ENCODE data around the gene TMEM72.

Gene TMEM72

GRCh38 chr10:44955413-44956070 lies 44.4 kb downstream of the TMEM72 start:
- TF ChIP-seq CTCF (IDR thresholded peaks at IDR 0.05; ENCODE audit: control extremely low read depth, extremely low read depth, low read depth, missing control alignments): no peak
- ChIA-PET POLR2A (no interaction called here), CTCF (interaction anchor here (14.7 to 15.9 kb wide), 2 partner anchors 9 to 22 kb away, joined by 151 to 211 read pairs; partner anchors contain the start of gene RASSF4)
- DNase-seq (ENCODE audit: extremely low spot score): no peak

GRCh38 chr10:44956226-44956625 lies 45.1 kb downstream of the TMEM72 start:
- POLR2A ChIA-PET: no interaction called here
- CTCF ChIA-PET: interaction anchor here (14.0 to 15.9 kb wide), 3 partner anchors 8 to 23 kb away, joined by 117 to 211 read pairs (median 151); partner anchors contain the start of gene RASSF4
- TF ChIP-seq CTCF (IDR thresholded peaks at IDR 0.05; ENCODE audit: control extremely low read depth, extremely low read depth, low read depth, missing control alignments): no peak
- no peak for DNase-seq (ENCODE audit: extremely low spot score)

GRCh38 chr10:44956717-44957706 lies 45.9 kb downstream of the TMEM72 start:
- no peak for TF ChIP-seq CTCF (IDR thresholded peaks at IDR 0.05; ENCODE audit: control extremely low read depth, extremely low read depth, low read depth, missing control alignments)
- DNase-seq (ENCODE audit: extremely low spot score): no peak
- CTCF ChIA-PET: interaction anchor here (1.2 to 14.7 kb wide), 3 partner anchors 7 to 28 kb away, joined by 3 to 151 read pairs (median 117); partner anchors contain the start of gene RASSF4
- POLR2A ChIA-PET: no interaction called here

GRCh38 chr10:44958196-44958897 lies 47.2 kb downstream of the TMEM72 start:
- ChIA-PET CTCF (interaction anchor here (1.2 to 14.7 kb wide), 5 partner anchors 6 to 30 kb away, joined by 3 to 151 read pairs (median 117); partner anchors contain the start of genes DEPP1 and RASSF4), POLR2A (no interaction called here)
- DNase-seq (ENCODE audit: extremely low spot score): no peak
- TF ChIP-seq CTCF (IDR thresholded peaks at IDR 0.05; ENCODE audit: control extremely low read depth, extremely low read depth, low read depth, missing control alignments): no peak

- ChIA-PET CTCF (interaction anchor here (9.8 to 14.7 kb wide), 4 partner anchors 5 to 25 kb away, joined by 114 to 151 read pairs (median 134); partner anchors contain the start of genes DEPP1 and RASSF4), POLR2A (no interaction called here)
- no peak for DNase-seq (ENCODE audit: extremely low spot score)
- TF ChIP-seq CTCF (IDR thresholded peaks at IDR 0.05; ENCODE audit: control extremely low read depth, extremely low read depth, low read depth, missing control alignments): no peak
Observed at GRCh38 chr10:44958898-44959246, 47.7 kb downstream of the TMEM72 start.

All from GM10248 (cell line).